Esophagus muscularis mucosa (tissue), 3 donors: ENCODE results near the gene ZMIZ1.

Experiments
- POLR2A ChIP-seq: fragments of 450-650 bp; IDR thresholded peaks from one replicate; pipeline ENCODE4 v1.6.1; 2017; ENCODE audit warnings: antibody characterized with exemption, moderate library complexity, mild to moderate bottlenecking, low read depth
- TF ChIP-seq, protein P1 (sequence below), 3 experiments: fragments of 200-600 bp in 2 of 3; fragments of 450-650 bp in 1 of 3; sonication (generic) in 2 of 3; IDR thresholded peaks; one replicate each; pipeline ENCODE4 v1.5.1; 2017 to 2019; ENCODE audit warnings: antibody characterized with exemption in 3 of 3, mild to moderate bottlenecking in 2 of 3, moderate library complexity in 1 of 3

GRCh38 chr10:79081353-79082034 lies 12.7 kb downstream of the ZMIZ1 start:
- TF ChIP-seq, protein P1, sequence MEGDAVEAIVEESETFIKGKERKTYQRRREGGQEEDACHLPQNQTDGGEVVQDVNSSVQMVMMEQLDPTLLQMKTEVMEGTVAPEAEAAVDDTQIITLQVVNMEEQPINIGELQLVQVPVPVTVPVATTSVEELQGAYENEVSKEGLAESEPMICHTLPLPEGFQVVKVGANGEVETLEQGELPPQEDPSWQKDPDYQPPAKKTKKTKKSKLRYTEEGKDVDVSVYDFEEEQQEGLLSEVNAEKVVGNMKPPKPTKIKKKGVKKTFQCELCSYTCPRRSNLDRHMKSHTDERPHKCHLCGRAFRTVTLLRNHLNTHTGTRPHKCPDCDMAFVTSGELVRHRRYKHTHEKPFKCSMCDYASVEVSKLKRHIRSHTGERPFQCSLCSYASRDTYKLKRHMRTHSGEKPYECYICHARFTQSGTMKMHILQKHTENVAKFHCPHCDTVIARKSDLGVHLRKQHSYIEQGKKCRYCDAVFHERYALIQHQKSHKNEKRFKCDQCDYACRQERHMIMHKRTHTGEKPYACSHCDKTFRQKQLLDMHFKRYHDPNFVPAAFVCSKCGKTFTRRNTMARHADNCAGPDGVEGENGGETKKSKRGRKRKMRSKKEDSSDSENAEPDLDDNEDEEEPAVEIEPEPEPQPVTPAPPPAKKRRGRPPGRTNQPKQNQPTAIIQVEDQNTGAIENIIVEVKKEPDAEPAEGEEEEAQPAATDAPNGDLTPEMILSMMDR (IDR thresholded peaks at IDR 0.05) = no peak
- TF ChIP-seq POLR2A = no peak
